ENCODE measurements around the gene SCLY.
"Not testable (repeated sequence)": the region's sequence is repeated elsewhere in the genome, so short reads cannot be mapped to it uniquely, and the experiment has no call there.

Gene SCLY

GRCh38 chr2:238060542-238061314 is at the start of gene SCLY:
SCLY (plus strand) TSS chr2:238061001; CDS start chr2:238061055, 54 bp downstream.
- peak; percentile 95 for DNase-seq (ENCODE audit: low read depth)

- no peak for DNase-seq (ENCODE audit: low read depth)
Measured at GRCh38 chr2:238013806-238014205, 47.0 kb upstream of the SCLY start.

GRCh38 chr2:238015705-238016104 is 45.1 kb upstream of the SCLY start:
- no peak for DNase-seq (ENCODE audit: low read depth)

GRCh38 chr2:238016526-238016925 is 44.3 kb upstream of the SCLY start:
- DNase-seq (ENCODE audit: low read depth) = no peak

GRCh38 chr2:238019962-238020361 is 40.8 kb upstream of the SCLY start:
- DNase-seq (ENCODE audit: low read depth) = no peak

- no peak for DNase-seq (ENCODE audit: low read depth)
Measured at GRCh38 chr2:238020816-238021215, 40.0 kb upstream of the SCLY start.

GRCh38 chr2:238021327-238021726 is 39.5 kb upstream of the SCLY start:
- no peak for DNase-seq (ENCODE audit: low read depth)

- no peak for DNase-seq (ENCODE audit: low read depth)
Measured at GRCh38 chr2:238022594-238023157, 38.1 kb upstream of the SCLY start.

- no peak for DNase-seq (ENCODE audit: low read depth)
Measured at GRCh38 chr2:238023608-238024007, 37.2 kb upstream of the SCLY start.

GRCh38 chr2:238024986-238025385 is 35.8 kb upstream of the SCLY start:
- DNase-seq (ENCODE audit: low read depth) = no peak

- DNase-seq (ENCODE audit: low read depth) = no peak
Measured at GRCh38 chr2:238025741-238026360, 35.0 kb upstream of the SCLY start.

- no peak for DNase-seq (ENCODE audit: low read depth)
Measured at GRCh38 chr2:238027058-238027457, 33.7 kb upstream of the SCLY start.

- no peak for DNase-seq (ENCODE audit: low read depth)
Measured at GRCh38 chr2:238027591-238028415, 33.0 kb upstream of the SCLY start.

- no peak for DNase-seq (ENCODE audit: low read depth)
Measured at GRCh38 chr2:238029853-238030252, 30.9 kb upstream of the SCLY start.

- no peak for DNase-seq (ENCODE audit: low read depth)
Measured at GRCh38 chr2:238030422-238031155, 30.2 kb upstream of the SCLY start.

GRCh38 chr2:238031751-238032150 is 29.1 kb upstream of the SCLY start:
- DNase-seq (ENCODE audit: low read depth) = no peak

- DNase-seq (ENCODE audit: low read depth) = no peak
Measured at GRCh38 chr2:238032755-238033337, 28.0 kb upstream of the SCLY start.

- not testable (repeated sequence) for DNase-seq (ENCODE audit: low read depth)
Measured at GRCh38 chr2:238033991-238034390, 26.8 kb upstream of the SCLY start.

GRCh38 chr2:238038203-238038602 is 22.6 kb upstream of the SCLY start:
- no peak for DNase-seq (ENCODE audit: low read depth)

- no peak for DNase-seq (ENCODE audit: low read depth)
Measured at GRCh38 chr2:238039151-238039550, 21.6 kb upstream of the SCLY start.

GRCh38 chr2:238039985-238040384 is 20.8 kb upstream of the SCLY start:
- DNase-seq (ENCODE audit: low read depth) = no peak

Data from stimulated activated CD4-positive, alpha-beta T cell treated with anti-CD3 and anti-CD28 coated beads, Interleukin-2, amount 100 ng/mL, for 4 hours (primary cell).